Endometrial microvascular endothelial cells (primary cell): Measurements from ENCODE around the gene SCAMP3. TPM values are rescaled to one million over a fixed set of nuclear protein-coding genes. Genes with fewer than 3 reads are reported as not detected.
"Not testable (repeated sequence)": the region's sequence is repeated elsewhere in the genome, so short reads cannot be mapped to it uniquely, and the experiment has no call there.

ENCODE experiments used
- in situ Hi-C: cut with HindIII; loops from 2 replicates; pipeline ENCODE4 v1.10.0; 2017; ENCODE audit warnings: low sequenced_read_pairs, low pct_unique_long_range_greater_than_20kb; ENCODE audit errors: inconsistent ontology term
- total RNA-seq: library from RNA; depleted of rRNA; stranded (reverse); fragments of >200 nt; gene quantifications from one replicate; pipeline ENCODE4 v1.2.3, GENCODE V29; 2015; ENCODE audit errors: inconsistent ontology term

SCAMP3 gene
- total RNA-seq, 1 donor from 2014 or later, result 77.1 TPM

DNA sequence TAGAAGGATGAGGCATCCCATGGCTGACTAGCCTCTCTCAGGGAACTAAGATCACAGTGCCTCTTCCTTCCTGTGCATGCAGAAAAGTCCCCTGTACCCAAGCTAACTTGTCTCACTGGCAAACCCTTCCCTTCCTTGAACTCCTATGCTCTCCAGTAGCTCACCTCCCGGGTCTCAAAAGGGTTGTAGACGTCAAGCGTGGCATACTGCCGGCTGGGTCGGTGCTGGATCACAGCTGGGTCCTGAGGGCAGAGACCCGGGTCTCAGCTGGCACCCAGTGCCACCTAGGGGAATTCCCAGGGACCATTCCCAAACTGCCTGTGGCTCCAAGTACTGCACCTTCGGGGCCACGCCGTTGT is 688 bp downstream of the SCAMP3 start:
- in situ Hi-C loops, result no loop called here

DNA sequence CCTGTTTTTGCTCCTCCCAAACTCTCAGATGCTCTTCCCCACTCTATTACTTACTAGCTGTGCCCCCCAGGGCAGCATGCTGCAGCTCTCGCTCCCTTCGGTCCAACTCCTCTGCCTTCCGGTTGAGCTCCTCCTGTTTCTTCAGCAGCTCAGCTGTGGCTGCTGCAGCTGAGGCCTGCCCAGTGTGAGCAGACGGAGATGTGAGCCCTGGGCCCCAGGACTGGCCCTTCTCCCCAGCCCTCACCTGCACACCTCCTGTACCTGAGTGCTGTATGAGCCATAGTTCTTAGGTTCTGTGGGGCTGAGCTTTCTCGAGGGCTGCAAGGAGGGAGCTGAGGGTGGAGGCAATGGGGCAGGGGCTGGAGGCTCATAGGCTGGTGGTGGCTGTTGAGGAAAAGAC is 1.9 kb downstream of the SCAMP3 start:
- in situ Hi-C loops, result no loop called here

DNA sequence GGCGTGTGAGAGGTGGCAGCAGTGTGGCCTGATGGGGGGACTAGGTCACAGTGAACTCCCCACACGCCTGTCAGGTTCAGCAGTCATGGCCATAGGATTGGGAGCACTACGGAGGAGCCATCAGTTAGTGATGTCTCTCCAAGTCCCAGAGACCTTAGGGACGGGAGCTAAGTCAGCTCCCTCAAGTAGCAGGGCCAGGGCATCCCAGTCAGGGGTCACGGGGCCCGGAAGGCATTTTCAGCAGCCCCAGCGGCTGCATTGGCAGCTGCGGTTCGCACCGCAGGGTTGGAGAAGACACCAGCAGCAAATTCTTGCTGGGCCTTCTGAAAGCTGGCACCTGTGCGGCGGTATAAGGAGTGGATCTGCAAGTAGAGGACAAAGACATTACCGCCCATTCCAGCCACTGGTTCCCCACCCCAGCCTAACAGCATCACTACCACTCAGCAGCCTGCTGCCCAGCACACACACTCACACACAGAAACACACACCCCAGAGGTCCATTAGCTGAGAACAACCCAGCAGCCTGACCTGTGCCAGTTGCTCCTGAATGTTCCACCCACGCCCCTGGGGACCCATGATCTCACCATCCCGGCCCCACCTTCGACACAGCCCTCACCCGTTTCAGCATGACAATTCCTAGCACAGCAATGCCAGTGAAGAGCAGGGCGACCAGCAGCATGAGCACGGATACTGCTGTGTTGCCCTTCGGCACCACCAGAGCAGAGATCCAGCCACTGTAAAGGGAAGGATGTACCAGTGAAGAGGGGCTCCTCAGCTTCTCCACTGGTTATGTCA is 5.9 kb downstream of the SCAMP3 start:
- in situ Hi-C loops, result no loop called here

DNA sequence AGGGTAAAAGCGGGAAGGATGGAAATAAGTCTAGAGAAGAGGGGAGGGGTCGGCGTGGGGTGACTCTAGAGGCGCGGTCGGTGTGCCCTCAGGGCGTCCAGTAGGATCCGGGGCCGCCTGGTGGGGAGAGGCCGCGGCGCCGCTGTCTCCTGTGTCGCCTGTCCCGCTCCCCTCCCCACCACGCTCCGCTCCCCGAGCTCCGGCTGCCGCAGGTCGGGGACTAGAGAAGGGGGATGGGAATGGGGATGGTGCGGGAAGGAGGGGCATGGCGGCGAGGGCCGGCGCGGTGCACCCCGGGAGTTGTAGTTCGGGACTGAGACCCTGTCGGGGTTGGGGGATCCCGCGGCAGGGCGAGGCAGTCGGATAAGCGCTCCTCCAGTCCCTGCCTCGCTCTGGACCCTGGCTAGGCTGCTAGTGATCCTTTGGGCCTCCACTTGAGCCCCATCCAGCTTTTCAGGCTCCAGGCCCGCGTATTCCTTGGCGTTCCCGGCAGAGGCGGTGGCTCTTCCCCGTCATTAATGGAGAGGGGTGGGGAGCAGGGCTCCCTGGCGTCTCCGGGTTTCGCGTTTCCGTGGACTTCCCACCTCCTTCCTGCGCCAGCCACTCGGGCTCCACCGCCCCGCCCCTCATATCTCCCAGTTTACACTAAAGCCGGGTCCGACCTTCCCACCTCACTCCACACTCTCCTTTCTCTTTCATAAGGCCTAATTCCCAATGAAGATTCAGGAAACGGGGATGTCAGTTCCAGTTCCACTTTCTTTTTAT is 6.7 kb downstream of the SCAMP3 start, which contains the start of gene ENTREP3:
ENTREP3 (minus strand) TSS at position 241 of the 765 bp plus-strand sequence. CDS start 606 bp downstream, outside the sequence.
- in situ Hi-C loops, result no loop called here

DNA sequence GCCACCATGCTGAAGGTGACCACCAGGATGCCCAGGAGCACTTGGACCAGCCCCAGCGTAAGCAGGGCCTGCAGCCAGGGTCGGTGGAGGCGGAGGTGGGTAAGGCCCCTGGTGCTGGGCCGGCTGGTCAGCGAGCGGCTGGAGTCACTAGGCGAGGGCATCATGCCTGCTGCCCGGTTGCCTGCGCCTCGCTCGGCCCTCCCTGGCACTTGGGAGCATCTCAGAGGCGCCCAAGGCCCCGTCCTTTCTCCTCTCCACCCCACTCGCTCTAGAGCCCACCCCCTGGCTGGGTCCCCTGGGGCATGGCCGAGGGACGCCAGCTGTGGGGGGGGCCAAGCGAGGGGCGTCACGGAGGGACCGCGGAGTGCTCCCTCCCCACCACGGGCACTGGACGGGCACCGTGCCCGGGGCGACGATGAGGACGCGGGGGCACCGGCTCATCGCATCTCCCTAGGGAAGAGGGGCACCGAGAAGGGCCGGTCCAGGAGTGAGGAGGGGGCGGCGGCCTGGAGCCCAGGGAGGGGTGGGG is 7.4 kb downstream of the SCAMP3 start:
- in situ Hi-C loops, result no loop called here

DNA sequence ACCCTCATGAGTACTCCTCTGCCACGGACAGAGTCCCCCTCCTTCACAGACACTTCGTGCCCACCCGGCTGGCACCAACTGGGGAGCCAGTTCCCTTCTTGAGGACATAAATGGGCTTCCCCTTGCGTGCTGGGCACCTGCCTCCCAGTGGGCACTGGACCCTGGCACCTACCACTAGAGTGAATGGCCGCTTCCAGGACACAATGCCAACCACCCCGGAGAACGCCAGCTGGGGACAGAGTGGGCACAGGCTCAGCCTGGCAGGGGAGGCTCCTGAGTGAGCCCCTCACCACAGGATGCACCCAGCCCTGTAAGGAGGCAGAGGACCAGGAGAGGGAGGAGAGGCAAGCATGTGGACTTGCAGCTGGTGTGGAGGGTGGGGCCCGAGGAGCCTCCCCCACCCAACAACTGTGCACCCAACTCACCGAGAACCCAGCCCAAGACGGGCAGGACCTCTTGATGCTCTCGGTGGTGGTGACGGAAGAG is 7.9 kb downstream of the SCAMP3 start:
- in situ Hi-C loops, result no loop called here

DNA sequence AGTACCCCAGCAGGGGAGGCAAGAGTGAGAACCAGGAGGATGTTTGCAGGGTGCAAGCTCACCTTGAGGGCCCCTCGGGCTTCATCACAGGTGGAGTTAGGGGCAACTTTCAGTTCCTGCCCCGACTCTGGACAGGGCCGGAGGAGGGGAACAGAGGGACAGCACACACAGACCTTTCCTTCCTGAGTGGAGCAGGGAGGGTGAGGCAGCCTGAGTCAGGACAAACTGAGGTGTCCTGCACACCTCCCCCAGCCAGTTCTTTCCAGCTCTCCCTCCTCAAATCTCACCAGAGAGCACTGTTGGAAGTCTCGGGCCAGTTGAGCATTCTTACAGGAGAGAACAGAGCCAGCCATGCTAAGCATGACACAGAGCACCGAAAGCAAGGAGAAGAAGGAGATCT is 8.4 kb downstream of the SCAMP3 start:
- in situ Hi-C loops, result no loop called here

DNA sequence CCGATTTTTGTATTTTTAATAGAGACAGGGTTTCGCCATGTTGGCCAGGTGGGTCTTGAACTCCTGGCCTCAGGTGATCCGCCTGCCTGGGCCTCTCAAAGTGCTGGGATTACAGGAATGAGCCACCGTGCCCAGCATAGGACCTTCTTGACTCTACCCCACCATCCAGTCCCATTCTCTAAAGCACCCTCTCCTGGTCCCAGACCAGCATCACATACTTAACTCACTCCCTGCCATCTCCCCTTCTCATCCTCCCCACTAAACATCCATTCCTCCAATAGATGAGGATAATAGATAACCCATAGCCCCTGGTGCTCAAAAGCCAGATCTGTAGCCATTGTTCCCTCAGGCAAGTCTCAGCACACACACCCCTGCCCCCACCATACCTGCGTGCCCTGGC is 9.0 kb downstream of the SCAMP3 start:
- in situ Hi-C loops, result no loop called here

DNA sequence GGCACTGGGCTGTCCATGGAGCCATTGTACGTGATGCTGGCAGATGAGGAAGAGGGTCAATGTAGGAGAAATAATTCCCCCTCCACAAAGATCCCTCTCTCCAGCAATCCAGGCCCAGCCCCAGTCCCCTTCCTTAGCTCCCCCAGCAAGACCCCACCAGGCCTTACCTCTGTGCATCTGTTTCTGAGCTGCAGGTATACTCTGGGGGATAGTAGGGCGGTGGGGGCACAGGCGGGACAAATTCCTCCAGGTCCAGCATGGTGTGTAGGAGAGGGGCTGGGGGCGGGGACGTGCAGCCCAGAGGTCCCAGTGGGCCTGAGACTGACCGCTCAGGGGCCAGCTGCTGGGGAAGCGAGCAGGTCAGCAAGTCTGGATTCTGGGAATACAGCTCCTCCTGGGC is 10.6 kb downstream of the SCAMP3 start:
- in situ Hi-C loops, result no loop called here

DNA sequence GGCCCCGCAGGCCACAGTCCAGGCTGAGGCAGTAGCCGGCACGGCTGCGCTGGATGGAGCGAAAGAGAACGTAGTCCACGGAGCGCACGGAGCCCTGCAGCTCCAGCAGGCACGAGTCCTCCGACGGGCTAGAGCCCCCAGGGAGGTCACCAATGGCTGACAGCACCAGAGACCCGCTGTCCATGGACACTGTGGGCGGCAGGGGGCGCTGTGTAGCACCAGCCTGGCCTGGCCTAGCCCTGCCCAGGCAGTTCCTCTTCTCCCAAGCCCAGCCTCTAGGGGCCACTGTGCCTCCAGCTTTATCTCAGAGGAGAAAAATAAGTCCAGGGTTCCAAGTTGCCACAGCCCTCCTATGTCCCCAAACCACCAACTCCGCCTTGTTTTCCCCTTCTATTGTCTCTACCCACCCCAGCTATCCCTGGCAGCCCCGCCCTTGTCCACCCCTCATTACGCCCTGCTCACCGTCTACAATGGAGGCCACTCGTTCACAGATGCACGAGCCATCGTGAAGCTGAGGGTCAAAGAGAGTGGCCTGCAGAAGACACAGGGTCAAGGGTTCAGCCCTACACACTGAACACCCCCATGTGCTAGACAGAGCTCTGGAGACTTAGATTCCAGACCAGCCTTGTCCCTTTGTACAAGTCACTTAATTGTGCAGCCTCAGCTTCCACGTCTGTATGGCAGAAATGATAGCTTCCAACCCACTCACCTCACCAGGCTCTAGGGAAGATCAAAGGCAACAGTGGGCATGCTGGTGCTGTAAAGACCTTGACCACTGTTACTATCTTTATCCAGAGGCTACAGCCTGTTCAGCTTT is 11.3 kb downstream of the SCAMP3 start:
- in situ Hi-C loops, result no loop called here

DNA sequence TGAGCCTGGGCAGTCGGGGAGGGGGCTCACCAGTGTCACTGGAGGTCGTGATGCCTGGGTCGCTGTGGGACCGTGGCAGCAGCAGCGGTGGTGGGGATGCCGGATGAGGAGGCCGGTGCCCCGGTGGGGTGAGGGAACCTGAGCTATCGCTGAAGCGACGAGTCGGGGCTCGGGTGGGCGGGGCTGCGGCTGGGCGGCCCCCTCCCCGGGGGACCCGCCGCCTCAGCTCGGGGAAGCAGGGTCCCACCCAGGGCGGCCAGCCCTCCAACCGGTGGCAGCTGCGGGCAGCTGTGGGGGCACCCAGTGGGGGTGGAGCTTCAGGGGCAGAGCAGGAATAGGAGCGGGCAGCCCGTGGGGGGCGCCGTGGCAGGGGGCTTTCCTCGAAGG is 11.9 kb downstream of the SCAMP3 start:
- in situ Hi-C loops, result no loop called here

DNA sequence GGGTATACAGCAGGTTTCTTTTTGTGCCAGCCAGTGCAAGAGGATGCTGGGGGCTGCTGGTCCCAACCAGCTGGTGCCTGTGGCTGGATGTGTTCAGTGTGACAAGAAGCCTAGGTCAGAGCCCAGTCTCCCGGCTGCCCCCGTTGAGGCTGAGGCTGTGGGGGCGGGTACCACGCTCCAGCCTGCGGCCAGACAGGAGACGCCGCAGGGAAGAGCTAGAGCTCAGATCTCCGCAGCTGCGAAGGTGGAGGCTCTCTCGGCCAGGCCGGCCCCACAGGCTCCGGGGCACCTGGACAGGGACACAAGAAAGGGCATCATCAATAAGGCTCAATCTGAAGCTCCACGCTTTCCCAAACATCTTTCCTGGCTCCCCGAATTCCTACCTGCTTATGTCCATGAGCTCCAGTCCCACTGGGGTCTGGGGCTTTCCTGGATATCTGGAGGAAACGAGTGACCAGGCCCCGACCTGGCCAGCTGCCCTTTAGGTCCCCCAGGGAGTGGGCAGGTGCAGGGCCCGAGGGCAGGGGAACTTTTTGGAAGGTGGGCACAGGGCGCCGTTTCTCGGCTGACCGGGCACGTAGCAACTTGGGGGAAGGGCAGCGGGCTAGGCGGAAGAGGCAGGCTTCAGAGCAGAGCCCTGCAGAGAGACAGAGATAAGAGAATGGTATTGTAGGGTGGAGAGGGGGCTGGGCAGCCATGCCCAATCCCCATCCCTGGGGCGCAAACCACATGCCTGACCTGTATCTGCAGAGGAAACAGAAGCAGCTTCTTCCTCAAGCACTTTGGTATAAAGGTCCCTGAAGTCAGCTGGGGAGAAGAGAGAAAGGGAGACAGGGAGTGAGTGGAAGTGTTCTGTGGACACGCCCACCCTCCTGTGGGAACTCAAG is 14.2 kb downstream of the SCAMP3 start:
- in situ Hi-C loops, result no loop called here

DNA sequence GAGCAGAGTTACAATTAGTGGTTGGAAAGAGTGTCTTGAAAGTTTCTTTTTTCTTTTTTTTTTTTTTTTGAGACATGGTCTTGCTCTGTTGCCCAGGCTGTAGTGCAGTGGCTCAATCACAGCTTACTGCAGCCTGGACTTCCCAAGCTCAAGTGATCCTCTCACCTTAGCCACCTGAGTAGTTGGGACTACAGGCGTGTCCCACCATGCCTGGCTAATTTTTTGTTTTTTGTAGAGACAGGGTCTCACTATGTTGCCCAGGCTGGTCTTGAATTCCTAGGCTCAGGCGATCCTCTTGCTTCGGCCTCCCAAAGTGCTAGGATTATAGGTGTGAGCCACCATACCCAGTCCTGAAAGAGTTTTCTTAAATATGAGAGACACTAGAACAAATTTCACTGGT is 15.4 kb downstream of the SCAMP3 start:
- in situ Hi-C loops, result not testable (repeated sequence)

DNA sequence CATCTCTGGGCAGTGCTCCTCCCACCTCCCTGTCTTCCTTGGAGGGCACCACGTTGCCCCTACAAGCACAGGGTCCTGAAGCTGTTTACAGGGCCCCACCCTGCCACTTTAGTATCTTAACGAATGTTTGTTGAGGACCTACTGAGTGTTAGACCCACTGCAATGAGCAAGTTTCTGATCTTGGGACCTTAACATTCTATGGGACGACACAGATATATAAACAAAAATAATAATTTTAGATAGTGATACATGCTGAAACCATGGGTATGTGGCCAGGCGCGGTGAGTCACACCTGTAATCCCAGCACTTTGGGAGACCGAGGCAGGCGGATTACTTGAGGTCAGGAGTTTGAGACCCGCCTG is 17.0 kb downstream of the SCAMP3 start:
- in situ Hi-C loops, result no loop called here

DNA sequence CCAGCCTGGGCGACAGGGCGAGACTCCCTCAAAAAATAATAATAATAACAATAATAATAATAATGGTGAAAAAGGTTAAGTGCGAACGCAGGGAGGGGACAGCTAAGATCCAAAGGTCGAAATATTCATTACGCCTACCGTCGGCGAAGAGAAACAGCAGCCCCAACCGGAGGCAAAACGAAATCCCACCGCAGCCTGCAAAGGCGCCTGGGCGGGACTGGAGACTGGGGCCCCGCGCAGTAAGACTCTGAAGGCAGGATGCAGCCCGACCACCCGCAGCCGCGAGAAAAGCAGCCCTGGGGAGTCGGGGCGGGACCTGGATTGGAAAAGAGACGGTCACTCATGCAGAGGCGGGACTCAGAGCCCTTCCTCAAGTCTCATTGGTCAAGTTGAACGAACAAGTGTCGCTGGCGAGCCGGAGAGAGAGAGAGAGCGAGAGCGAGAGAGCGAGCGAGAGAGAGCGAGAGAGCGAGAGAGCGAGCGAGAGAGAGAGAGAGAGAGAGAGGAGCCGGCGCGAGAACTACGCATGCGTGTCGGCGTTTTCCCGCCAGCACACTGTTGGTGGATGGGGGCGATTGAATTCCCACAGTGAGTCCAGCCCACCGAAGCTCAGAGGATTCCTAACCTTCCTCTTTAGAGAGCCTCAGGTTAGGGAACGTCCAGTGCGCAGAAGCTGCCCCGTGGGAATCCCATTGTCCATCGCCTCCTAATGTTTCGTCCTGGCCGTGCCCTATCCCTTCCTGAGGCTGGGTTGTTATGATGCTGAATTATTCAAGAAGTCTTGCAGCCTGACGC is 17.6 kb downstream of the SCAMP3 start:
- in situ Hi-C loops, result no loop called here

DNA sequence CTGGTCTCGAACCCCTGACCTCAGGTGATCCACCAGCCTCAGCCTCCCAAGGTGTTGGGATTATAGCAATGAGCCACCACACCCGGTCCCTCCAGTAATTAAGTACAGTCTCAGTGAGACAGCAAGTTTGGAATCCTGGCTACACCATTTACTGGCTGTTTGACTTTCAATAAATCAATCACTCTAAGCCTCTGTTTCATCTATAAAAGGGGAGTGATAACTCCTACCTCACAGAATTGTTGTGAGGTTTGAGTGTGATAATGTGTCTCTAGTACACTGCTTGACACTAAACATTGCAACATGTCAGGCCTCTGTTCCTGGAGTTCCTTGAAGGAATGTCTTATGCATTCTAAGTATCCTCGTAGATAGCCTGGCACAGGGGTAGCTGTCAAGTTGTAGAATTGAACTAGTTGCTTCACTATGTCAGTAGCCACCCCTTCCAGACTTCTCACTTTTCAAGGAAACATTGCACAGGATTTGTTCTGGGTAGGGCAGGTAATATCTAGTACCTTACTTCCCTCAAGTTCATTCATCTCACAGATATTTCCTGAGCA is 19.3 kb downstream of the SCAMP3 start:
- in situ Hi-C loops, result no loop called here

DNA sequence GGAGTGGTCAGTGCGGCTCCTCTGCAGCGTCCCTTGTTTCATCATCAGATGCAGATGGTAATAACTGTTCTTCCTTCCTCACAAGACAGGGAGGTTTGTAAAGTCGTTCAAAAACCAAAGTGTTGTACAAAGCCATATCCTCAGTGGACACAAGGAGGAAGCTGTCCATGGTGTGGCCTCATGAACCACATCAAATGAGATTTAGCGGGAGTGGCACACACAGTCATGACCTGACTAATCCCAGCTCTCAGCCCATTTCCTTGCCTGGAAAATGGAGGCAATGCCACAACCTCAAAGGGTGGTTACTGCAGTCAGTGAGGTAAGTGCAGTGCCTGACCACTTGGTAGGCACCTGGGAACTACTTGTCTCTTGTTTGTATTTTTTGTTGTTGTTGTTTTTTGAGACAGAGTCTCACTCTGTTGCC is 20.3 kb downstream of the SCAMP3 start:
- in situ Hi-C loops, result no loop called here
